K562 (cell line): Measurements from ENCODE around the gene CPEB1. TPM values are rescaled to one million over a fixed set of nuclear protein-coding genes. Genes with fewer than 3 reads are reported as not detected.
A peak's percentile ranks its signal among the peaks of the same experiment; 100 is the strongest.

ENCODE experiments used
- CC2D1A ChIP-seq: fragments of 450-650 bp; IDR thresholded peaks from 2 replicates; pipeline ENCODE4 v1.6.1; 2017; ENCODE audit warnings: mild to moderate bottlenecking
- CCAR2 ChIP-seq: fragments of 200-400 bp; formaldehyde crosslinking; IDR thresholded peaks from 2 replicates; pipeline ENCODE4 v1.6.1; 2017; ENCODE audit warnings: mild to moderate bottlenecking, low read depth, low read length
- DIDO1 ChIP-seq: fragments of 450-650 bp; IDR thresholded peaks from 2 replicates; pipeline ENCODE4 v1.6.1; 2016; ENCODE audit warnings: low read depth, missing biosample characterization, missing genetic modification characterization
- EP300 ChIP-seq: IDR thresholded peaks from 2 replicates; pipeline ENCODE4 v1.6.1; 2012; ENCODE audit warnings: low read length, improper control_type of control experiment
- MXI1 ChIP-seq: IDR thresholded peaks from 2 replicates; pipeline ENCODE4 v1.6.1; 2011; ENCODE audit warnings: low read depth, mild to moderate bottlenecking, improper control_type of control experiment, low read length
- NUFIP1 ChIP-seq: fragments of 450-650 bp; IDR thresholded peaks from 2 replicates; pipeline ENCODE4 v1.6.1; 2018; ENCODE audit not compliant: partially characterized antibody
- POLR2B ChIP-seq: fragments of 450-650 bp; IDR thresholded peaks from 2 replicates; pipeline ENCODE4 v1.6.1; 2018; ENCODE audit warnings: low read depth; ENCODE audit not compliant: partially characterized antibody
- SMAD3 ChIP-seq: fragments of 450-650 bp; formaldehyde crosslinking; conservative IDR thresholded peaks from 2 replicates; pipeline ENCODE4 v1.4.0; 2020; ENCODE audit warnings: mild to moderate bottlenecking
- ZKSCAN8 ChIP-seq: fragments of 200-800 bp; sonication (Bioruptor generic); IDR thresholded peaks from 2 replicates; pipeline ENCODE4 v1.6.1; 2016; ENCODE audit warnings: missing genetic modification characterization, missing compliant biosample characterization
- ZNF165 ChIP-seq: fragments of 250-450 bp; sonication (Bioruptor Pico); IDR thresholded peaks from 2 replicates; pipeline ENCODE4 v1.4.0; 2020; ENCODE audit warnings: borderline replicate concordance
- ZNF561 ChIP-seq: fragments of 450-650 bp; formaldehyde crosslinking; conservative IDR thresholded peaks from 2 replicates; pipeline ENCODE4 v1.4.0; 2020; ENCODE audit warnings: mild to moderate bottlenecking, moderate library complexity
- polyA plus RNA-seq, 8 experiments: library from polyadenylated mRNA; depleted of rRNA in 4 of 8; stranded (reverse) in 5 of 8; unstranded in 3 of 8; fragments of >200 nt; fragmentation: Nextera tagmentation in 2 of 8; fragmentation: Illumina TruSeq in 1 of 8; extraction: Ambion mirVana in 2 of 8; extraction: Trizol in 1 of 8; gene quantifications; 2 replicates each; pipeline versions ENCODE4 v1.2.1 to v1.2.3, GENCODE V29; 2011 to 2014; ENCODE audit warnings: inconsistent platforms in 1 of 8, missing spikeins in 1 of 8
- total RNA-seq, 7 experiments: library from RNA; depleted of rRNA in 6 of 7; stranded (reverse); fragments of >200 nt in 6 of 7; fragmentation: Illumina TruSeq in 2 of 7; extraction: Trizol in 2 of 7; gene quantifications; 2 replicates each; pipeline versions ENCODE4 v1.2.1 to v1.2.3, GENCODE V29; 2011 to 2021; ENCODE audit warnings: low replicate concordance in 1 of 7
- TF ChIP-seq, protein P1 (sequence below): sonication (generic); formaldehyde crosslinking; IDR thresholded peaks from 2 replicates; pipeline ENCODE4 v1.8.0; 2023; ENCODE audit warnings: missing genetic modification reagents, mild to moderate bottlenecking, borderline replicate concordance
- TF ChIP-seq, protein P2 (sequence below): sonication (generic); formaldehyde crosslinking; IDR thresholded peaks from 2 replicates; pipeline ENCODE4 v1.9.0; 2022; ENCODE audit warnings: mild to moderate bottlenecking, missing genetic modification reagents
- TF ChIP-seq, protein P3 (sequence below): fragments of 250-450 bp; sonication (Bioruptor Pico); IDR thresholded peaks from 2 replicates; pipeline ENCODE4 v1.8.0; 2021; ENCODE audit warnings: moderate library complexity, mild to moderate bottlenecking, inconsistent platforms
- TF ChIP-seq, protein P4 (sequence below): sonication (generic); formaldehyde crosslinking; IDR thresholded peaks from 2 replicates; pipeline ENCODE4 v1.4.0; 2020; ENCODE audit warnings: mild to moderate bottlenecking, missing genetic modification reagents
- TF ChIP-seq, protein P5 (sequence below): IDR thresholded peaks from 3 replicates; pipeline ENCODE4 v1.6.1; 2011; ENCODE audit warnings: borderline replicate concordance, mild to moderate bottlenecking; ENCODE audit not compliant: insufficient read length, insufficient read depth

CPEB1 gene
- total and polyA plus RNA-seq, 9 of the 15 experiments (the other 6 are each of a cell fraction or from before 2014, with no cell fraction given) = 2.2 to 13.4 (median 9.7) TPM

DNA sequence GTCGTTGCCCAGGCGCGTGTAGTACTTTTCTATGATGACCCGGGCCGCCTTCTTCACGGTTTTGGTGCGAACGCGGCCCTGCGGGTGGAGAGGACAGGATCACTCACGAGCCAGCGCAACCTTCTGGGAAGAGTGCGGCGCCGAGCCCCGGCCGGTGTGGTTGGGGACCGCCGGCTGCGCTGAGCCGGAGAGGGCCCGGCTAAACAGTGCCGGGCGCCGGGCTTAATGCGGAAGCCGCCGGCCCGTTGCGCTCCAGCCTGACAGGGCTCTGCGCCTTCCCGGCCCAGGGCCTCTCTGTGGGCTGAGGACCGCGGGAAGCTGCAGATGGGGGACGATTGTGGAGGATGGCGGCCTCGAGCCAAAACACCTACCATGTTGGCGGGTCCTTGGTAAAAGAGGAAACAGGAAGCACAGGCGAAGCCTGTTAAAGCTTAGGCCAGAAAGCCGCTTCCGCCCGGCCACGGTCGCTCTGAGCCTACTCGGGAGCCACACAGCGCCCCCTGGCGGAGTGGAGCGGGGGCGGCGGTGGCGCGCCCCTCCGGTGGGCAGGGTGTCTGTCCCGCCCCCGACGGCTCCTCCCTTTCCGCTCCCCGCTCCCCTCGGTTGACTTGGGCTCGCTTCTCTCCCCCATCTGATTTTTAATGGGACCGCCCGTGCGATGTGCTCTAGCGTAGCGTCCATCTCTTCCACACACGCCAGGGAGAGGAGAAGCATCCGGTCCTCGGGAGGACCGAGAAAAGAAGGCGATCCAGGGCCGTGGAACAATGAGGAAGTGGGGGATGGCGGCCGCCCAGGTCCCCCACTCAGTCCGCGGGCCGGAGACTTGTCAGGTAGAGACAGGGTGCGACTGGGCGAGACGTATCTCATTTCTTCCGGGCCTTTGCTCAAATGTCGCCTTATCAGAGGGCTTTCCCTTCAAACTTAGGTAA is 106.8 kb downstream of the CPEB1 start, which contains the start of gene RPS17 (continued):
- TF ChIP-seq, protein P1, sequence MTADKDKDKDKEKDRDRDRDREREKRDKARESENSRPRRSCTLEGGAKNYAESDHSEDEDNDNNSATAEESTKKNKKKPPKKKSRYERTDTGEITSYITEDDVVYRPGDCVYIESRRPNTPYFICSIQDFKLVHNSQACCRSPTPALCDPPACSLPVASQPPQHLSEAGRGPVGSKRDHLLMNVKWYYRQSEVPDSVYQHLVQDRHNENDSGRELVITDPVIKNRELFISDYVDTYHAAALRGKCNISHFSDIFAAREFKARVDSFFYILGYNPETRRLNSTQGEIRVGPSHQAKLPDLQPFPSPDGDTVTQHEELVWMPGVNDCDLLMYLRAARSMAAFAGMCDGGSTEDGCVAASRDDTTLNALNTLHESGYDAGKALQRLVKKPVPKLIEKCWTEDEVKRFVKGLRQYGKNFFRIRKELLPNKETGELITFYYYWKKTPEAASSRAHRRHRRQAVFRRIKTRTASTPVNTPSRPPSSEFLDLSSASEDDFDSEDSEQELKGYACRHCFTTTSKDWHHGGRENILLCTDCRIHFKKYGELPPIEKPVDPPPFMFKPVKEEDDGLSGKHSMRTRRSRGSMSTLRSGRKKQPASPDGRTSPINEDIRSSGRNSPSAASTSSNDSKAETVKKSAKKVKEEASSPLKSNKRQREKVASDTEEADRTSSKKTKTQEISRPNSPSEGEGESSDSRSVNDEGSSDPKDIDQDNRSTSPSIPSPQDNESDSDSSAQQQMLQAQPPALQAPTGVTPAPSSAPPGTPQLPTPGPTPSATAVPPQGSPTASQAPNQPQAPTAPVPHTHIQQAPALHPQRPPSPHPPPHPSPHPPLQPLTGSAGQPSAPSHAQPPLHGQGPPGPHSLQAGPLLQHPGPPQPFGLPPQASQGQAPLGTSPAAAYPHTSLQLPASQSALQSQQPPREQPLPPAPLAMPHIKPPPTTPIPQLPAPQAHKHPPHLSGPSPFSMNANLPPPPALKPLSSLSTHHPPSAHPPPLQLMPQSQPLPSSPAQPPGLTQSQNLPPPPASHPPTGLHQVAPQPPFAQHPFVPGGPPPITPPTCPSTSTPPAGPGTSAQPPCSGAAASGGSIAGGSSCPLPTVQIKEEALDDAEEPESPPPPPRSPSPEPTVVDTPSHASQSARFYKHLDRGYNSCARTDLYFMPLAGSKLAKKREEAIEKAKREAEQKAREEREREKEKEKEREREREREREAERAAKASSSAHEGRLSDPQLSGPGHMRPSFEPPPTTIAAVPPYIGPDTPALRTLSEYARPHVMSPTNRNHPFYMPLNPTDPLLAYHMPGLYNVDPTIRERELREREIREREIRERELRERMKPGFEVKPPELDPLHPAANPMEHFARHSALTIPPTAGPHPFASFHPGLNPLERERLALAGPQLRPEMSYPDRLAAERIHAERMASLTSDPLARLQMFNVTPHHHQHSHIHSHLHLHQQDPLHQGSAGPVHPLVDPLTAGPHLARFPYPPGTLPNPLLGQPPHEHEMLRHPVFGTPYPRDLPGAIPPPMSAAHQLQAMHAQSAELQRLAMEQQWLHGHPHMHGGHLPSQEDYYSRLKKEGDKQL (CRISPR knock-in tag) = 0 out of 2 replicates have a peak, but pooled peaks have one; percentile 39
- TF ChIP-seq, protein P2, sequence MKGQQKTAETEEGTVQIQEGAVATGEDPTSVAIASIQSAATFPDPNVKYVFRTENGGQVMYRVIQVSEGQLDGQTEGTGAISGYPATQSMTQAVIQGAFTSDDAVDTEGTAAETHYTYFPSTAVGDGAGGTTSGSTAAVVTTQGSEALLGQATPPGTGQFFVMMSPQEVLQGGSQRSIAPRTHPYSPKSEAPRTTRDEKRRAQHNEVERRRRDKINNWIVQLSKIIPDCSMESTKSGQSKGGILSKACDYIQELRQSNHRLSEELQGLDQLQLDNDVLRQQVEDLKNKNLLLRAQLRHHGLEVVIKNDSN (CRISPR knock-in tag) = no peak
- TF ChIP-seq, protein P3, sequence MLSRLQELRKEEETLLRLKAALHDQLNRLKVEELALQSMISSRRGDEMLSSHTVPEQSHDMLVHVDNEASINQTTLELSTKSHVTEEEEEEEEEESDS (CRISPR knock-in tag) = no peak
- TF ChIP-seq DIDO1 (tag) = no peak
- TF ChIP-seq, protein P4, sequence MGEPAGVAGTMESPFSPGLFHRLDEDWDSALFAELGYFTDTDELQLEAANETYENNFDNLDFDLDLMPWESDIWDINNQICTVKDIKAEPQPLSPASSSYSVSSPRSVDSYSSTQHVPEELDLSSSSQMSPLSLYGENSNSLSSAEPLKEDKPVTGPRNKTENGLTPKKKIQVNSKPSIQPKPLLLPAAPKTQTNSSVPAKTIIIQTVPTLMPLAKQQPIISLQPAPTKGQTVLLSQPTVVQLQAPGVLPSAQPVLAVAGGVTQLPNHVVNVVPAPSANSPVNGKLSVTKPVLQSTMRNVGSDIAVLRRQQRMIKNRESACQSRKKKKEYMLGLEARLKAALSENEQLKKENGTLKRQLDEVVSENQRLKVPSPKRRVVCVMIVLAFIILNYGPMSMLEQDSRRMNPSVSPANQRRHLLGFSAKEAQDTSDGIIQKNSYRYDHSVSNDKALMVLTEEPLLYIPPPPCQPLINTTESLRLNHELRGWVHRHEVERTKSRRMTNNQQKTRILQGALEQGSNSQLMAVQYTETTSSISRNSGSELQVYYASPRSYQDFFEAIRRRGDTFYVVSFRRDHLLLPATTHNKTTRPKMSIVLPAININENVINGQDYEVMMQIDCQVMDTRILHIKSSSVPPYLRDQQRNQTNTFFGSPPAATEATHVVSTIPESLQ = peak; percentile 5; the same call in 1 of the 2 replicates
- TF ChIP-seq ZNF165 (CRISPR knock-in tag) = no peak; the same call in 1 of the 2 replicates
- TF ChIP-seq, protein P5, sequence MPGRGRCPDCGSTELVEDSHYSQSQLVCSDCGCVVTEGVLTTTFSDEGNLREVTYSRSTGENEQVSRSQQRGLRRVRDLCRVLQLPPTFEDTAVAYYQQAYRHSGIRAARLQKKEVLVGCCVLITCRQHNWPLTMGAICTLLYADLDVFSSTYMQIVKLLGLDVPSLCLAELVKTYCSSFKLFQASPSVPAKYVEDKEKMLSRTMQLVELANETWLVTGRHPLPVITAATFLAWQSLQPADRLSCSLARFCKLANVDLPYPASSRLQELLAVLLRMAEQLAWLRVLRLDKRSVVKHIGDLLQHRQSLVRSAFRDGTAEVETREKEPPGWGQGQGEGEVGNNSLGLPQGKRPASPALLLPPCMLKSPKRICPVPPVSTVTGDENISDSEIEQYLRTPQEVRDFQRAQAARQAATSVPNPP = no peak
- 0 out of 2 replicates have a peak, but pooled peaks have one; percentile 27 for TF ChIP-seq SMAD3
- TF ChIP-seq CC2D1A = peak; percentile 97
- 0 out of 2 replicates have a peak, but pooled peaks have one; percentile 33 for TF ChIP-seq MXI1
- no peak for TF ChIP-seq CCAR2
- TF ChIP-seq ZKSCAN8 (CRISPR knock-in tag) = no peak
- peak; percentile 98 for TF ChIP-seq POLR2B
- TF ChIP-seq NUFIP1 = no peak
- TF ChIP-seq EP300 = peak; percentile 25; the same call in 1 of the 2 replicates
- TF ChIP-seq ZNF561 (CRISPR knock-in tag) = no peak
